GM21390 (cell line): ENCODE measurements around the gene EIF4A3.

Source experiments
- ATAC-seq: cut with Tn5 transposase; IDR thresholded peaks from one replicate; pipeline ENCODE4 v1.9.1; 2021; ENCODE audit not compliant: unreplicated experiment

The EIF4A3 gene

GRCh38 chr17:80147035-80147822 lies at the start of gene EIF4A3:
EIF4A3 (minus strand) TSS chr17:80147128; CDS start chr17:80146961, 167 bp downstream.
- ATAC-seq, result peak; percentile 76

- no peak for ATAC-seq
Measured at GRCh38 chr17:80196652-80197051, 49.7 kb upstream of the EIF4A3 start.

GRCh38 chr17:80195671-80196529 lies 49.0 kb upstream of the EIF4A3 start:
- ATAC-seq, result no peak

- no peak for ATAC-seq
Measured at GRCh38 chr17:80195141-80195540, 48.2 kb upstream of the EIF4A3 start.

- ATAC-seq, result no peak
Measured at GRCh38 chr17:80191865-80192661, 45.1 kb upstream of the EIF4A3 start.

GRCh38 chr17:80191192-80191591 lies 44.3 kb upstream of the EIF4A3 start:
- ATAC-seq, result no peak

GRCh38 chr17:80190716-80191115 lies 43.8 kb upstream of the EIF4A3 start:
- no peak for ATAC-seq

GRCh38 chr17:80189611-80190010 lies 42.7 kb upstream of the EIF4A3 start:
- ATAC-seq, result no peak

- ATAC-seq, result no peak
Measured at GRCh38 chr17:80187515-80187941, 40.6 kb upstream of the EIF4A3 start.

GRCh38 chr17:80187090-80187489 lies 40.2 kb upstream of the EIF4A3 start:
- no peak for ATAC-seq

- ATAC-seq, result no peak
Measured at GRCh38 chr17:80185968-80186367, 39.0 kb upstream of the EIF4A3 start.

- no peak for ATAC-seq
Measured at GRCh38 chr17:80184423-80184714, 37.4 kb upstream of the EIF4A3 start.

GRCh38 chr17:80183581-80184422 lies 36.9 kb upstream of the EIF4A3 start:
- no peak for ATAC-seq

GRCh38 chr17:80182845-80183223 lies 35.9 kb upstream of the EIF4A3 start:
- ATAC-seq, result no peak

GRCh38 chr17:80182118-80182844 lies 35.4 kb upstream of the EIF4A3 start:
- no peak for ATAC-seq

GRCh38 chr17:80181431-80181830 lies 34.5 kb upstream of the EIF4A3 start:
- ATAC-seq, result no peak

GRCh38 chr17:80180192-80180591 lies 33.3 kb upstream of the EIF4A3 start:
- no peak for ATAC-seq

- no peak for ATAC-seq
Measured at GRCh38 chr17:80177986-80178595, 31.2 kb upstream of the EIF4A3 start.

GRCh38 chr17:80176757-80177156 lies 29.8 kb upstream of the EIF4A3 start:
- no peak for ATAC-seq
